ENCODE results near the gene GOLGA3.
A peak's percentile ranks its signal among the peaks of the same experiment; 100 is the strongest.
"Not testable (repeated sequence)": the region's sequence is repeated elsewhere in the genome, so short reads cannot be mapped to it uniquely, and the experiment has no call there.

Gene GOLGA3

GRCh38 chr12:132812631-132813305 lies 15.9 kb downstream of the GOLGA3 start:
- peak; percentile 1 for DNase-seq (ENCODE audit: low read depth)

- not testable (repeated sequence) for DNase-seq (ENCODE audit: low read depth)
These were observed 19.3 kb downstream of the GOLGA3 start for GRCh38 chr12:132809391-132809790.

- DNase-seq (ENCODE audit: low read depth), result no peak
These were observed 21.2 kb downstream of the GOLGA3 start for GRCh38 chr12:132807295-132808092.

- no peak for DNase-seq (ENCODE audit: low read depth)
These were observed 21.8 kb downstream of the GOLGA3 start for GRCh38 chr12:132806857-132807256.

GRCh38 chr12:132804426-132804861 lies 24.2 kb downstream of the GOLGA3 start:
- no peak for DNase-seq (ENCODE audit: low read depth)

GRCh38 chr12:132803888-132804287 lies 24.8 kb downstream of the GOLGA3 start:
- DNase-seq (ENCODE audit: low read depth), result no peak

- no peak for DNase-seq (ENCODE audit: low read depth)
These were observed 25.5 kb downstream of the GOLGA3 start for GRCh38 chr12:132803125-132803524.

- DNase-seq (ENCODE audit: low read depth), result no peak
These were observed 26.9 kb downstream of the GOLGA3 start for GRCh38 chr12:132801741-132802140.

- no peak for DNase-seq (ENCODE audit: low read depth)
These were observed 29.8 kb downstream of the GOLGA3 start for GRCh38 chr12:132798836-132799235.

- no peak for DNase-seq (ENCODE audit: low read depth)
These were observed 30.7 kb downstream of the GOLGA3 start for GRCh38 chr12:132797820-132798570.

GRCh38 chr12:132795847-132796246 lies 32.8 kb downstream of the GOLGA3 start:
- DNase-seq (ENCODE audit: low read depth), result no peak

GRCh38 chr12:132791940-132792339 lies 36.7 kb downstream of the GOLGA3 start:
- DNase-seq (ENCODE audit: low read depth), result not testable (repeated sequence)

- DNase-seq (ENCODE audit: low read depth), result no peak
These were observed 39.6 kb downstream of the GOLGA3 start for GRCh38 chr12:132789099-132789471.

- no peak for DNase-seq (ENCODE audit: low read depth)
These were observed 40.1 kb downstream of the GOLGA3 start for GRCh38 chr12:132788375-132789098.

- DNase-seq (ENCODE audit: low read depth), result no peak
These were observed 40.8 kb downstream of the GOLGA3 start for GRCh38 chr12:132787877-132788276.

- DNase-seq (ENCODE audit: low read depth), result no peak
These were observed 42.5 kb downstream of the GOLGA3 start for GRCh38 chr12:132786192-132786591.

- no peak for DNase-seq (ENCODE audit: low read depth)
These were observed 44.1 kb downstream of the GOLGA3 start for GRCh38 chr12:132784580-132784979.

- no peak for DNase-seq (ENCODE audit: low read depth)
These were observed 44.6 kb downstream of the GOLGA3 start for GRCh38 chr12:132783917-132784531.

GRCh38 chr12:132781938-132782337 lies 46.7 kb downstream of the GOLGA3 start:
- DNase-seq (ENCODE audit: low read depth), result no peak

GRCh38 chr12:132779781-132780353 lies 48.8 kb downstream of the GOLGA3 start:
- DNase-seq (ENCODE audit: low read depth), result no peak

GRCh38 chr12:132777614-132778013 lies 51.1 kb downstream of the GOLGA3 start:
- DNase-seq (ENCODE audit: low read depth), result no peak
